Naive thymus-derived CD4-positive, alpha-beta T cell (primary cell): Measurements from ENCODE around the gene BSND. TPM values are rescaled to one million over a fixed set of nuclear protein-coding genes. Genes with fewer than 3 reads are reported as not detected.

ENCODE experiments used
- ATAC-seq: fragments of 150-1000 bp; cut with Tn5 transposase; 2 replicates; pipeline ENCODE4 v1.10.0; 2021; ENCODE audit warnings: mild to moderate bottlenecking, moderate library complexity
- CTCF ChIA-PET: fragments of 350-600 bp; sonication (Branson Sonifier 250); formaldehyde crosslinking; loops from one replicate; lab custom pipeline; 2021; ENCODE audit warnings: antibody characterized with exemption; lab: Charles Lee
- POLR2A ChIA-PET: fragments of 350-600 bp; sonication (Branson Sonifier 250); formaldehyde crosslinking; loops from one replicate; lab custom pipeline; 2021; ENCODE audit warnings: antibody characterized with exemption, inconsistent platforms; lab: Charles Lee
- DNase-seq, 9 donors: peaks; one replicate each; pipeline versions ENCODE4 v3.0.0 to v3.0.0-alpha.2; 2020 to 2022; ENCODE audit warnings: mixed read lengths in 1 of 9
- H3K27ac ChIP-seq: one replicate; pipeline ENCODE4 v1.7.0; 2013; ENCODE audit warnings: mild to moderate bottlenecking, low read depth, low read length, moderate library complexity
- H3K27me3 ChIP-seq, 2 donors: one replicate each; pipeline ENCODE4 v1.7.0; 2013; ENCODE audit warnings: low read length in 2 of 2, mild to moderate bottlenecking in 2 of 2, moderate library complexity in 2 of 2; ENCODE audit not compliant: control insufficient read depth in 2 of 2, insufficient read depth in 2 of 2
- H3K36me3 ChIP-seq, 3 experiments: 1 replicate in 2 of 3; 2 replicates in 1 of 3; pipeline ENCODE4 v1.7.0; 2013; ENCODE audit warnings: low read length in 3 of 3, mild to moderate bottlenecking in 3 of 3, moderate library complexity in 1 of 3; ENCODE audit not compliant: insufficient read depth in 3 of 3, control insufficient read depth in 2 of 3
- H3K4me1 ChIP-seq, 2 donors: one replicate each; pipeline ENCODE4 v1.7.0; 2013; ENCODE audit warnings: low read length in 2 of 2, mild to moderate bottlenecking in 2 of 2, moderate library complexity in 1 of 2; ENCODE audit not compliant: control insufficient read depth in 2 of 2, insufficient read depth in 2 of 2
- H3K4me3 ChIP-seq: 2 replicates; pipeline ENCODE4 v1.7.0; 2013; ENCODE audit warnings: mild to moderate bottlenecking, low read length
- H3K9me3 ChIP-seq, 3 experiments: 1 replicate in 2 of 3; 2 replicates in 1 of 3; pipeline ENCODE4 v1.7.0; 2013; ENCODE audit warnings: low read length in 3 of 3; ENCODE audit not compliant: control insufficient read depth in 2 of 3
- H3K27ac Mint-ChIP-seq, 9 donors: one replicate each; pipeline ENCODE4 v1.8.0; 2020 to 2022; ENCODE audit warnings: mixed read lengths in 9 of 9, mild to moderate bottlenecking in 8 of 9, moderate library complexity in 5 of 9, inconsistent platforms in 2 of 9
- H3K27me3 Mint-ChIP-seq, 5 donors: one replicate each; pipeline ENCODE4 v1.8.0; 2021 to 2022; ENCODE audit warnings: mixed read lengths in 5 of 5, mild to moderate bottlenecking in 1 of 5
- H3K36me3 Mint-ChIP-seq, 5 donors: one replicate each; pipeline ENCODE4 v1.8.0; 2020 to 2022; ENCODE audit warnings: mixed read lengths in 5 of 5, mild to moderate bottlenecking in 3 of 5, inconsistent platforms in 1 of 5
- H3K4me1 Mint-ChIP-seq, 7 donors: one replicate each; pipeline ENCODE4 v1.8.0; 2020 to 2022; ENCODE audit warnings: mixed read lengths in 7 of 7, mild to moderate bottlenecking in 3 of 7, inconsistent platforms in 1 of 7
- H3K4me3 Mint-ChIP-seq, 10 donors: one replicate each; pipeline ENCODE4 v1.8.0; 2020 to 2022; ENCODE audit warnings: mild to moderate bottlenecking in 10 of 10, mixed read lengths in 10 of 10, moderate library complexity in 6 of 10, inconsistent platforms in 2 of 10
- H3K9me3 Mint-ChIP-seq, 11 donors: one replicate each; pipeline ENCODE4 v1.8.0; 2020 to 2022; ENCODE audit warnings: mixed read lengths in 11 of 11, mild to moderate bottlenecking in 4 of 11, inconsistent platforms in 1 of 11, moderate library complexity in 1 of 11
- intact Hi-C, 2 donors: fragments of 100-400 bp; cut with micrococcal nuclease; formaldehyde crosslinking; loops; one replicate each; pipeline ENCODE4 v1.15.1; 2023
- polyA plus RNA-seq, 2 donors: library from polyadenylated mRNA; unstranded; fragments of 300-500 nt; fragmentation: Illumina TruSeq; gene quantifications; one replicate each; pipeline ENCODE4 v1.2.3, GENCODE V29; 2021
- total RNA-seq, 6 experiments: library from RNA in 5 of 6; stranded (reverse) in 5 of 6; gene quantifications; 1 replicate in 5 of 6; 2 replicates in 1 of 6; pipeline ENCODE4 v1.2.3 and lab custom pipeline; 2021 to 2026

BSND gene
- total and polyA plus RNA-seq, 7 experiments from 2014 or later, result 0.05 TPM; not detected in 6

DNA sequence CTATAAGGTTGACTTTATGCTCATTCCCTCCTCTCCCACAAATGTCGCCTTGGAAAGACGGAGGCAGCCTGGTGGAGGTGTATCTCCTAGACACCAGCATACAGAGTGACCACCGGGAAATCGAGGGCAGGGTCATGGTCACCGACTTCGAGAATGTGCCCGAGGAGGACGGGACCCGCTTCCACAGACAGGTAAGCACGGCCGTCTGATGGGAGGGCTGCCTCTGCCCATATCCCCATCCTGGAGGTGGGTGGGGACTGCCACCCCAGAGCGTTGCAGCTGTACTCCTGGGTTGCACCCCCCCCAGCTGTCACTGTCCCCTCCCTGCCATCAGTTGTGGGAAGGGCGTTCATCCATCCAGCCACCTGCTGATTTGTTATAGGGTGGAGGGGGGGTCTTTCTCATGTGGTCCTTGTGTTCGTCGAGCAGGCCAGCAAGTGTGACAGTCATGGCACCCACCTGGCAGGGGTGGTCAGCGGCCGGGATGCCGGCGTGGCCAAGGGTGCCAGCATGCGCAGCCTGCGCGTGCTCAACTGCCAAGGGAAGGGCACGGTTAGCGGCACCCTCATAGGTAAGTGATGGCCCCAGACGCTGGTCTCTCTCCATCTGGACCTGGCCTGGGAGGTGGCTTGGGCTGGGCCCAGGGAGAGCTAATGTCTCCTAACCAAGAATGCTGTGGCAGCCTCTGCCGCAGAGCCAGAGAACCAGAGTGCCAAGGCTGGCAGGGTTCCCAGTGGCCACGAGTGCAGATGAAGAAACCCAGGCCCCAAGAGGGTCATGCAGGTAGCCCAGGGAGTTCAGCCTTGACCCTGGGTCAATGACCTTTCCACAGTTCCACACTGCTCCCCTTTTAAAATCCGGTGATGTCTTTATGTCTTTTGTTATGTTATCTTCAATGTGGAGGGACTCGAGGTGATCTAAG, 53.7 kb downstream of the BSND start:
- no peak for ATAC-seq

DNA sequence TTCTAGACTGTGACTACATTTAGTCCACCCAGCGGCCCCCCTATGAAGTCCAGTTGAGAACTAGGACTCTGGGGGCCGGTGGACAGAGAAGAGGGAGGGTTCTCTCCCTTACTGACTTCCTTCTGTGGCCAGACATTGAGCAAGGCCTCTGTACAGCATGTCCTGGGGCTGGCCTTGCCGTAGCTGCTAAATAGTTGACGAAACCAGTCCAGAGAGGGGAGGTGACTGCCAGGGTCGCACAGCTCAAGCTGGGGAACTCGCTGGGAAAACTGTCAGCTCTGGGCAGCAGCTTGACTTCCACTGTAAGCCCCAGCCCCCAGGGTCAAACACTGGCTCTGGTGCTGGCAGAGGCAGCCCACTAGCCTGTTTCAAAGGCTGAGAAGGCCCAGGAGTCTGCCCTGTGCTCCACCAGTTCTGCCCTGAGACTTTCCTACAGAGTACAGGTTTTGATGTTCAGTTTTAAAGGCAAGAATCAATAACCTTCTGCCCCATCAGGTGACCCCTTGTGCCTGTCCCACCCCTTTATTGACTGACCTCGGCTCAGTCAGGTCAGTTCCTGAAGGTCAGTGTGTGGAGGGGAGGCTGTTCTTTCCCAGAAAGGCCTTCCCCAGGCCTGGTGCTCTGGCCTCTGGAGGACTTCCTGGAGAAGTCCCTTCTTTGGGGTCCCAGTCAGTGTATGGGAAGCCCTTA, 54.7 kb downstream of the BSND start:
- Histone ChIP-seq H3K4me3 (no peak overlapping the region), H3K27me3 (no peaks in the 10 kb centered on the region), H3K9me3 (no peaks in the 10 kb centered on the region), H3K27ac (no peak overlapping the region), H3K36me3 (no peaks in the 10 kb centered on the region), H3K4me1 (no peaks in the 10 kb centered on the region)
- CTCF ChIA-PET, result no interaction called here
- no peak overlapping the region for H3K4me3 Mint-ChIP-seq
- no peaks in the 10 kb centered on the region for H3K27me3 Mint-ChIP-seq
- H3K4me1 Mint-ChIP-seq, result no peaks in the 10 kb centered on the region
- H3K27ac Mint-ChIP-seq, result no peak overlapping the region
- POLR2A ChIA-PET, result no interaction called here
- intact Hi-C loops, result no loop called here
- H3K36me3 Mint-ChIP-seq, result no peaks in the 10 kb centered on the region
- H3K9me3 Mint-ChIP-seq, result no peaks in the 10 kb centered on the region
- ATAC-seq, result no peak
- DNase-seq, result no peak

More for the DNA sequence above, 53.7 kb downstream of the BSND start:
- Histone ChIP-seq H3K4me1 (no peaks in the 10 kb centered on the region), H3K27ac (no peak overlapping the region), H3K4me3 (no peak overlapping the region), H3K27me3 (no peaks in the 10 kb centered on the region), H3K36me3 (no peaks in the 10 kb centered on the region), H3K9me3 (no peaks in the 10 kb centered on the region)
- Mint-ChIP-seq H3K4me1 (no peaks in the 10 kb centered on the region), H3K27ac (no peak overlapping the region), H3K27me3 (no peaks in the 10 kb centered on the region), H3K9me3 (no peaks in the 10 kb centered on the region), H3K36me3 (no peaks in the 10 kb centered on the region), H3K4me3 (no peak overlapping the region)
- POLR2A ChIA-PET, result no interaction called here
- no peak for DNase-seq
- intact Hi-C loops, result no loop called here
- CTCF ChIA-PET, result no interaction called here

DNA sequence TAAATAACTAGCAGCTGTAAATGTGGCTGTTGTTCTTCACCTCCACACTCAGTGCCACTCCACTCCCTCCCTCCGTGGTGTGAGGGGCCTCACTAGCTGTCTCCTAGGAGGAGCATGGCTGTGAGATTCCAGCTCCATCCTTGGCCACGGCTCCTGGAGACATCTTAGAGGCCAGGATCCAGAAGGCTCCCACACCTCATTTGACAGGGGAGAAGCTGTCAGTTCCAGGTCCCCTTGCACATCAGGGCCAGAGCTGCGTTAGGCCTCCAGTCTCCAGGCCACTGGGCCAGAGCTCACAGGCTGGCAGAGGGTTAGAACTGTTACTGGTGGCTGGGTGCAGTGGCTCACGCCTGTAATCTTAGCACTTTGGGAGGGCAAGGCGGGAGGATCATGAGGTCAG, 55.7 kb downstream of the BSND start:
- H3K4me3 Mint-ChIP-seq, result no peak overlapping the region
- intact Hi-C loops, result no loop called here
- DNase-seq (no peak), ATAC-seq (no peak)
- ChIA-PET POLR2A (no interaction called here), CTCF (no interaction called here)
- Histone ChIP-seq H3K27ac (no peak overlapping the region), H3K4me1 (no peaks in the 10 kb centered on the region), H3K9me3 (no peaks in the 10 kb centered on the region), H3K27me3 (no peaks in the 10 kb centered on the region), H3K36me3 (no peaks in the 10 kb centered on the region), H3K4me3 (no peak overlapping the region)
- H3K27me3 Mint-ChIP-seq, result no peaks in the 10 kb centered on the region
- no peak overlapping the region for H3K27ac Mint-ChIP-seq
- no peaks in the 10 kb centered on the region for H3K4me1 Mint-ChIP-seq
- no peaks in the 10 kb centered on the region for H3K9me3 Mint-ChIP-seq
- no peaks in the 10 kb centered on the region for H3K36me3 Mint-ChIP-seq

DNA sequence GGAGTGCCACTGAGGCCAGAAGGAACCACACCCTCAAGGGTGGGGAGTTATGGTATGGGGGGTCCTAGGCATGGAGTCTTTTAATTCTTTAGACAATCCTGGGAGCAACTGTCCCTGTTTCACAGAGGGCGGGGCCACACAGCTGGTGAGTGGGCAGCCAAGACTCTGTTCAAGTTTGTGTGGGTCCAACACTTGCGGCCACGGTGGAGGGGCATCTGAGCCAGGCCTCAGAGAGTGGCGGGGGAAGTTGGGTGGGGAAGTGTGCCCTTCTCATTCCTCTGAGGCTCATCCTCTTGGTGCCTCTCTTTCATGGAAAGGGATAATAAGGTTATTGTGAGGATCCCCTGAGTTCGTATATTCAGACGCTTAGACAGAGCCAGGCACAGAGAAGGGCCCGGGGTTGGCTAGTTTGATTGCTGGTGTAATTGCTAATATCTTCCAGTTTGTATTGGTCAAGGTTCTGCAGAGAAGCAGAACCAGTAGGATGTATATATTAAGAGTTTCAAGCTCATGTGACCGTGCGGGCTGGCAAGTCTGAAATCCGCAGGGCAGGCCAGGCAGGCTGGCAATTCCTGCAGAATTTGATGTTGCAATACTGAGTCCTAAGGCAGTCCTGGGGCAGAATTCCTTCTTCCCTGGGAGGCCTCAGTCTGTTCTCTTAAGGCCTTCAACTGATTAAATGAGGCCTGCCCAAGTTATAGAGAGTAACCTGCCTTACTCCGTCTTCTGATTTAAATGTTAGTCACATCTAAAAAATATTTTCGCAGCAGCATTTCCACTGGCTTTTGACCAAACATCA, 56.5 kb downstream of the BSND start:
- Histone ChIP-seq H3K4me3 (no peak overlapping the region), H3K9me3 (no peaks in the 10 kb centered on the region), H3K27me3 (no peaks in the 10 kb centered on the region), H3K36me3 (no peaks in the 10 kb centered on the region), H3K4me1 (no peaks in the 10 kb centered on the region), H3K27ac (no peak overlapping the region)
- ATAC-seq (no peak), DNase-seq (no peak)
- CTCF ChIA-PET, result no interaction called here
- H3K27me3 Mint-ChIP-seq, result no peaks in the 10 kb centered on the region
- H3K4me1 Mint-ChIP-seq, result peaks cover 0 to 3% (median 0%) of the 10 kb centered on the region in 7 donors
- H3K36me3 Mint-ChIP-seq, result no peaks in the 10 kb centered on the region
- H3K4me3 Mint-ChIP-seq, result no peak overlapping the region
- POLR2A ChIA-PET, result no interaction called here
- H3K27ac Mint-ChIP-seq, result no peak overlapping the region
- intact Hi-C loops, result no loop called here
- no peaks in the 10 kb centered on the region for H3K9me3 Mint-ChIP-seq

DNA sequence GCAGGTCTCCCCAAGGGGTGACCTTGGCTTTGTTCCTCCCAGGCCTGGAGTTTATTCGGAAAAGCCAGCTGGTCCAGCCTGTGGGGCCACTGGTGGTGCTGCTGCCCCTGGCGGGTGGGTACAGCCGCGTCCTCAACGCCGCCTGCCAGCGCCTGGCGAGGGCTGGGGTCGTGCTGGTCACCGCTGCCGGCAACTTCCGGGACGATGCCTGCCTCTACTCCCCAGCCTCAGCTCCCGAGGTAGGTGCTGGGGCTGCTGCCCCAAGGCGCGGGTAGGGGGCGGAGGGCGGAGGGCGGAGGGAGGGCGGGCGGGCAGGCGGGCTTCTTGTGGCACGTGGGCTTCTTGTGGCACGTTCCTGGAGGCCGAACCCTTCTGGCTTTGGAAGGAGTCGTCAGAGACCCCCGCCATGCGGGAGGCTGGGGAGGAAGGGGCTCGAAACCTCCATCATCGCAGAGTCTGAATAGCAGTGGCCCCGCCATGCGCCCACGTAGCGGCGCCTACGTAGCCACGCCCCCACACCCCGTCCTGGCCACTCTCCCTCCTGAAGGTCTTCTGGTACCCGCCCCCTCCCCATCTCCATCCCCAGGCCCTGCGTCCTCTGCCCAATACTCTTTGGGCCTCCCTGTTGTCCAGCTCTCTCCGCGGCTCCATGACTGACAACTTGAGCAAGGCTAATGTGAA, 57.4 kb downstream of the BSND start:
- no peak overlapping the region for H3K27ac ChIP-seq
- DNase-seq, result no peak
- H3K4me1 ChIP-seq, result no peaks in the 10 kb centered on the region
- ATAC-seq, result no peak
- POLR2A ChIA-PET, result no interaction called here
- Mint-ChIP-seq H3K36me3 (no peaks in the 10 kb centered on the region), H3K27me3 (no peaks in the 10 kb centered on the region), H3K27ac (no peak overlapping the region), H3K9me3 (no peaks in the 10 kb centered on the region), H3K4me1 (peaks cover 0 to 5% (median 0%) of the 10 kb centered on the region in 7 donors), H3K4me3 (no peak overlapping the region)
- no peaks in the 10 kb centered on the region for H3K36me3 ChIP-seq
- intact Hi-C loops, result no loop called here
- no peaks in the 10 kb centered on the region for H3K9me3 ChIP-seq
- CTCF ChIA-PET, result no interaction called here
- no peak overlapping the region for H3K4me3 ChIP-seq
- H3K27me3 ChIP-seq, result no peaks in the 10 kb centered on the region

DNA sequence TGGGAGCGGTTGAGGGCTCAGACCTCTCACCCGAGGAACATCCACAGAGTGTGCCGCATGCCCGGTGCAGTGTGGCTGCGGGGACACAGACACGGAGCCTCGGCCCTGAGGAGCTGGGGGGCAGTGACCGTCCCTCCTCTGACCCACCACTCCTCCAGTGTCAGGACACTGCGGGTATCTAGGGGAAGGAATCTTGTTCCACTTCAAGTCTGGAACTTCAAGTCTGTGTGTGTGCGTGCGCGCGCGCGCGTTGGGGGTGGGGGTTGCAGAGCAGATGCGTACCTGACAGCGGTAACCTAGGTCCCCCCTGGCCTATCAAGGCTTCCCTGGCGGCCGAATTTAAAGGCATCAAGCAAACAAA, 57.9 kb downstream of the BSND start:
- no peak overlapping the region for H3K4me3 ChIP-seq
- H3K27me3 ChIP-seq, result no peaks in the 10 kb centered on the region
- no peak overlapping the region for H3K27ac Mint-ChIP-seq
- ATAC-seq, result no peak
- intact Hi-C loops, result no loop called here
- peaks cover 0 to 5% (median 0%) of the 10 kb centered on the region in 7 donors for H3K4me1 Mint-ChIP-seq
- H3K9me3 Mint-ChIP-seq, result no peaks in the 10 kb centered on the region
- no peaks in the 10 kb centered on the region for H3K27me3 Mint-ChIP-seq
- CTCF ChIA-PET, result no interaction called here
- no peak for DNase-seq
- no peak overlapping the region for H3K4me3 Mint-ChIP-seq
- H3K36me3 Mint-ChIP-seq, result no peaks in the 10 kb centered on the region
- H3K9me3 ChIP-seq, result no peaks in the 10 kb centered on the region
- H3K27ac ChIP-seq, result no peak overlapping the region
- POLR2A ChIA-PET, result no interaction called here
- no peaks in the 10 kb centered on the region for H3K36me3 ChIP-seq
- H3K4me1 ChIP-seq, result no peaks in the 10 kb centered on the region
